HG03280 (cell line): ENCODE results near the gene TUBGCP4.
"Not testable (repeated sequence)": the region's sequence is repeated elsewhere in the genome, so short reads cannot be mapped to it uniquely, and the experiment has no call there.

ENCODE experiments used
- ATAC-seq: cut with Tn5 transposase; IDR thresholded peaks from one replicate; pipeline ENCODE4 v1.9.1; 2021; ENCODE audit warnings: mild to moderate bottlenecking, moderate library complexity; ENCODE audit not compliant: unreplicated experiment

The TUBGCP4 gene

GRCh38 chr15:43370975-43371974 is at the start of gene TUBGCP4, which contains the start of gene ZSCAN29:
TUBGCP4 (plus strand) TSS chr15:43371101; CDS start chr15:43371355, 254 bp downstream.
ZSCAN29 (minus strand) TSS chr15:43371043; CDS start chr15:43369913, 1,130 bp downstream.
- ATAC-seq, result peak; percentile 80

GRCh38 chr15:43325039-43325684 is 45.7 kb upstream of the TUBGCP4 start:
- ATAC-seq, result no peak

- ATAC-seq, result no peak
These were observed 41.5 kb upstream of the TUBGCP4 start for GRCh38 chr15:43329217-43329959.

GRCh38 chr15:43329960-43330779 is 40.7 kb upstream of the TUBGCP4 start, which contains the start of gene LCMT2:
LCMT2 (minus strand) TSS chr15:43330573; CDS start chr15:43330489, 84 bp downstream.
- ATAC-seq, result peak; percentile 90

- ATAC-seq, result peak; percentile 24
These were observed 40.2 kb upstream of the TUBGCP4 start for GRCh38 chr15:43330780-43331087.

- ATAC-seq, result no peak
These were observed 24.6 kb upstream of the TUBGCP4 start for GRCh38 chr15:43346305-43346704.

- ATAC-seq, result no peak
These were observed 23.8 kb upstream of the TUBGCP4 start for GRCh38 chr15:43347114-43347513.

GRCh38 chr15:43352693-43353382 is 18.1 kb upstream of the TUBGCP4 start:
- no peak for ATAC-seq

GRCh38 chr15:43360821-43361220 is 10.1 kb upstream of the TUBGCP4 start:
- no peak for ATAC-seq

- ATAC-seq, result no peak
These were observed 9.5 kb upstream of the TUBGCP4 start for GRCh38 chr15:43361313-43361903.

GRCh38 chr15:43370310-43370974 is 459 bp upstream of the TUBGCP4 start:
- peak; percentile 36 for ATAC-seq

GRCh38 chr15:43376017-43376705 is 5.3 kb downstream of the TUBGCP4 start:
- ATAC-seq, result peak; percentile 58

GRCh38 chr15:43378601-43379000 is 7.7 kb downstream of the TUBGCP4 start:
- ATAC-seq, result no peak

GRCh38 chr15:43382310-43382709 is 11.4 kb downstream of the TUBGCP4 start:
- no peak for ATAC-seq

GRCh38 chr15:43383070-43383469 is 12.2 kb downstream of the TUBGCP4 start:
- no peak for ATAC-seq

- ATAC-seq, result no peak
These were observed 19.8 kb downstream of the TUBGCP4 start for GRCh38 chr15:43390723-43391122.

GRCh38 chr15:43393592-43393991 is 22.7 kb downstream of the TUBGCP4 start:
- not testable (repeated sequence) for ATAC-seq

GRCh38 chr15:43402255-43402654 is 31.4 kb downstream of the TUBGCP4 start:
- no peak for ATAC-seq
